Neural cell (in vitro differentiated cells): Measurements from ENCODE around the gene F2R.

Experiments
- EP300 ChIP-seq: fragments of 450-650 bp; conservative IDR thresholded peaks from 2 replicates; pipeline ENCODE4 v1.6.1; 2014; ENCODE audit warnings: antibody characterized with exemption, mild to moderate bottlenecking, moderate library complexity; ENCODE audit not compliant: poor library complexity, severe bottlenecking
- EZH2 ChIP-seq: fragments of 200-600, 300-800 bp; shearing (Covaris generic), sonication (generic); IDR thresholded peaks from 2 replicates; pipeline ENCODE4 v1.6.1; 2014; ENCODE audit warnings: antibody characterized with exemption, low read length, borderline replicate concordance, mild to moderate bottlenecking; ENCODE audit not compliant: insufficient read depth, poor library complexity, severe bottlenecking
- MXI1 ChIP-seq: fragments of 450-650 bp; conservative IDR thresholded peaks from 2 replicates; pipeline ENCODE4 v1.6.1; 2014; ENCODE audit warnings: antibody characterized with exemption, mild to moderate bottlenecking; ENCODE audit not compliant: poor library complexity, severe bottlenecking
- POLR2AphosphoS5 ChIP-seq: IDR thresholded peaks from 2 replicates; pipeline ENCODE4 v1.6.1; 2012
- RAD21 ChIP-seq: fragments of 450-650 bp; conservative IDR thresholded peaks from 2 replicates; pipeline ENCODE4 v1.6.1; 2014; ENCODE audit warnings: antibody characterized with exemption, mild to moderate bottlenecking, moderate library complexity
- SMC3 ChIP-seq: fragments of 450-650 bp; conservative IDR thresholded peaks from 2 replicates; pipeline ENCODE4 v1.6.1; 2014; ENCODE audit warnings: antibody characterized with exemption, mild to moderate bottlenecking, moderate library complexity; ENCODE audit not compliant: poor library complexity
- TAF1 ChIP-seq: IDR thresholded peaks from 2 replicates; pipeline ENCODE4 v1.6.1; 2012; ENCODE audit warnings: low read depth
- TF ChIP-seq, protein P1 (sequence below): fragments of 450-650 bp; IDR thresholded peaks from 2 replicates; pipeline ENCODE4 v1.5.1; 2014; ENCODE audit warnings: antibody characterized with exemption, mild to moderate bottlenecking, moderate library complexity; ENCODE audit not compliant: poor library complexity, severe bottlenecking
- TF ChIP-seq, protein P2 (sequence below): IDR thresholded peaks from 2 replicates; pipeline ENCODE4 v1.6.1; 2012; ENCODE audit warnings: borderline replicate concordance

DNA sequence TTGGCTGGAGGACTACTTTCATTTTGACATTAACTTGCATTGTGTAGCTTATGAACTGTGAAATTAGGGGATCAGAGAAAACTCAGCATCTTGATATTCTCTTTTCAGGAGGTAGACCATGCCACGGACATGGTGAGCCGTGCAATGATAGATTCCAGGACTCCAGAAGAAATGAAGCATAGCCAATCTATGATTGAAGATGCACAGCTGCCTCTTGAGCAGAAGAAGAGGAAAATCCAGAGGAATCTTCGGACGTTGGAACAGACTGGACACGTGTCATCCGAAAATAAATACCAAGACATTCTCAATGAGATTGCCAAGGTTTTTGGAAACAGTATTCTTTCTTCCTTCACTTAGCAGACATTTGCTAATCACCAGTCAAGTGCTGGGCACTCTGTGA is 20.6 kb upstream of the F2R start:
- TF ChIP-seq EZH2, result no peak
- TF ChIP-seq, protein P1, sequence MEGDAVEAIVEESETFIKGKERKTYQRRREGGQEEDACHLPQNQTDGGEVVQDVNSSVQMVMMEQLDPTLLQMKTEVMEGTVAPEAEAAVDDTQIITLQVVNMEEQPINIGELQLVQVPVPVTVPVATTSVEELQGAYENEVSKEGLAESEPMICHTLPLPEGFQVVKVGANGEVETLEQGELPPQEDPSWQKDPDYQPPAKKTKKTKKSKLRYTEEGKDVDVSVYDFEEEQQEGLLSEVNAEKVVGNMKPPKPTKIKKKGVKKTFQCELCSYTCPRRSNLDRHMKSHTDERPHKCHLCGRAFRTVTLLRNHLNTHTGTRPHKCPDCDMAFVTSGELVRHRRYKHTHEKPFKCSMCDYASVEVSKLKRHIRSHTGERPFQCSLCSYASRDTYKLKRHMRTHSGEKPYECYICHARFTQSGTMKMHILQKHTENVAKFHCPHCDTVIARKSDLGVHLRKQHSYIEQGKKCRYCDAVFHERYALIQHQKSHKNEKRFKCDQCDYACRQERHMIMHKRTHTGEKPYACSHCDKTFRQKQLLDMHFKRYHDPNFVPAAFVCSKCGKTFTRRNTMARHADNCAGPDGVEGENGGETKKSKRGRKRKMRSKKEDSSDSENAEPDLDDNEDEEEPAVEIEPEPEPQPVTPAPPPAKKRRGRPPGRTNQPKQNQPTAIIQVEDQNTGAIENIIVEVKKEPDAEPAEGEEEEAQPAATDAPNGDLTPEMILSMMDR, result no peak
- no peak for TF ChIP-seq POLR2AphosphoS5
- no peak for TF ChIP-seq EP300
- TF ChIP-seq, protein P2, sequence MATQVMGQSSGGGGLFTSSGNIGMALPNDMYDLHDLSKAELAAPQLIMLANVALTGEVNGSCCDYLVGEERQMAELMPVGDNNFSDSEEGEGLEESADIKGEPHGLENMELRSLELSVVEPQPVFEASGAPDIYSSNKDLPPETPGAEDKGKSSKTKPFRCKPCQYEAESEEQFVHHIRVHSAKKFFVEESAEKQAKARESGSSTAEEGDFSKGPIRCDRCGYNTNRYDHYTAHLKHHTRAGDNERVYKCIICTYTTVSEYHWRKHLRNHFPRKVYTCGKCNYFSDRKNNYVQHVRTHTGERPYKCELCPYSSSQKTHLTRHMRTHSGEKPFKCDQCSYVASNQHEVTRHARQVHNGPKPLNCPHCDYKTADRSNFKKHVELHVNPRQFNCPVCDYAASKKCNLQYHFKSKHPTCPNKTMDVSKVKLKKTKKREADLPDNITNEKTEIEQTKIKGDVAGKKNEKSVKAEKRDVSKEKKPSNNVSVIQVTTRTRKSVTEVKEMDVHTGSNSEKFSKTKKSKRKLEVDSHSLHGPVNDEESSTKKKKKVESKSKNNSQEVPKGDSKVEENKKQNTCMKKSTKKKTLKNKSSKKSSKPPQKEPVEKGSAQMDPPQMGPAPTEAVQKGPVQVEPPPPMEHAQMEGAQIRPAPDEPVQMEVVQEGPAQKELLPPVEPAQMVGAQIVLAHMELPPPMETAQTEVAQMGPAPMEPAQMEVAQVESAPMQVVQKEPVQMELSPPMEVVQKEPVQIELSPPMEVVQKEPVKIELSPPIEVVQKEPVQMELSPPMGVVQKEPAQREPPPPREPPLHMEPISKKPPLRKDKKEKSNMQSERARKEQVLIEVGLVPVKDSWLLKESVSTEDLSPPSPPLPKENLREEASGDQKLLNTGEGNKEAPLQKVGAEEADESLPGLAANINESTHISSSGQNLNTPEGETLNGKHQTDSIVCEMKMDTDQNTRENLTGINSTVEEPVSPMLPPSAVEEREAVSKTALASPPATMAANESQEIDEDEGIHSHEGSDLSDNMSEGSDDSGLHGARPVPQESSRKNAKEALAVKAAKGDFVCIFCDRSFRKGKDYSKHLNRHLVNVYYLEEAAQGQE, result no peak
- no peak for TF ChIP-seq RAD21
- no peak for TF ChIP-seq SMC3
- no peak for TF ChIP-seq MXI1
- no peak for TF ChIP-seq TAF1
